Stimulated activated naive CD4-positive, alpha-beta T cell treated with Interleukin-2 at 50 U/mL for 16 hours (primary cell): Measurements from ENCODE around the gene ITPK1.

Source experiments
- DNase-seq: peaks from one replicate; lab custom pipeline; 2025; lab: John Stamatoyannopoulos, UW

The ITPK1 gene

GRCh38 chr14:92890830-92891588, 224.7 kb downstream of the ITPK1 start:
- DNase-seq, result no peak

- DNase-seq, result no peak
Observed at GRCh38 chr14:92888896-92889295, 226.8 kb downstream of the ITPK1 start.

DNA sequence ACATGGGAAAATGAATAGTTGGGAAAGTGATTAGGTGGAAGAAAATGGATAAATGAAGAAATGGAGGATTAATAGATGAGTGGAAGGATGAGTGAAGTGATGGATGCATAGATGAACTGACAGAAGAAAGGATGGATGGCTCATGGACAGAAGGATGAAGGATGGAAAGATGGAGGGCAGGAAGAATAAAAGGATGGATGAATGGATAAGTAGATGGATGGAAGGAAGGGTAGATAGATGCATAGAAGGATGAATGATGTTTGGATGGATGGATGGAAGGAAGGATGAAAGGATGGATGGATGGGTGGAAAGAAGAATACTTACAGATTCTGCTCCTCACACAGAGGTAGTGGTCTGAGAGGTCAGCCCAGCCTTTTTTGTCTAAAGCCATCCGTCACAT, 228.6 kb downstream of the ITPK1 start:
- no peak for DNase-seq
